ENCODE measurements around the gene GRPR.
"Not testable (repeated sequence)": the region's sequence is repeated elsewhere in the genome, so short reads cannot be mapped to it uniquely, and the experiment has no call there.

GRPR gene

DNA sequence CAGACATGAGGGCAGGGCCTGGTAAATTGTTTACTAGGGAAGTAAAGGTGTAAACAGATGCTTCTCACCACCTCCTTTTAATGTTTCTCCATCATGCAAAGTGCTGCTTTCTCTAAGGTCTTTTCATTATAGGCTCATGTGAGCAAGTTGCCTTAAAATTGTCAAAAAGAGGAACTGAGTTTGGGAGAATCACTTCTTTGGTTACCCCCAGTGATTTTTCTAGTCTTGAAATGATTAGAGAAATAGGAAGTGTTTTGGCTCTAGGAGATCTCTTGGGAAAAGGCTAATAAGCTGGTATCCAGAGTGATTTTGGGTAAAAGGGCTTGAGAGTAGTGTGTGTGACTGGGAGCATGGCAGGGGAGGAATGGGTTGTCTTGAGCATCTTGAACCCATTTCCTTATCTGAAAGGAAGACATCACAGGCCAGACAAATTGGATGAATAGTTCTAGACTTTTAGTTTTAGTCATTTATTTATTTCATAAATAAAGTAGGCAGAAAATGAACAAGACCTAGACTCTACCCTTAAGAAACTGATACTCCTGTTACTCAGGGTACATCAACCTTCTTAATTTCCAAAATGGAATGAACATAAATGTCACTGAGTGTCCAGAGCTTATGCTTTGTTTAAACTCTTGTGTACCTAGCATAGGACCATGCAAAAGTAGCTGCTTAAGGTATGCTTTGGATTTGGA lies 14.2 kb downstream of the GRPR start:
- DNase-seq (ENCODE audit: low read depth in 2 of 3, low spot score in 2 of 3), result no peak

DNA sequence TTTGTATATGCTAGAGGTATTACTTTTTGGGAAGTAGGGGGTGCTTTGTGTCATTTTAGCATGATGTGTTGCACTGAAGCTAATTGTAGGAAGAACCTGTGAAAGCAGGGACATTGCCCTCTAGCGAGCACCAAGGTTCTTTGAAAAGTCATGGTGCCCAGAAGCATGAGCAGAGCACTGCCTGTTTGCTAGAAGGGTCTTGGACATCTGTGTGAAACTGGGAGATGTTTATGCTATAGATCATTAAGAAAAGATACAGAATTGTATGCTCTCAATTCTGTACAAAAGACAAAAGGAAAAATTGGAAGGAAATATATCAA lies 14.7 kb downstream of the GRPR start:
- no peak for DNase-seq (ENCODE audit: low read depth in 2 of 3, low spot score in 2 of 3)

DNA sequence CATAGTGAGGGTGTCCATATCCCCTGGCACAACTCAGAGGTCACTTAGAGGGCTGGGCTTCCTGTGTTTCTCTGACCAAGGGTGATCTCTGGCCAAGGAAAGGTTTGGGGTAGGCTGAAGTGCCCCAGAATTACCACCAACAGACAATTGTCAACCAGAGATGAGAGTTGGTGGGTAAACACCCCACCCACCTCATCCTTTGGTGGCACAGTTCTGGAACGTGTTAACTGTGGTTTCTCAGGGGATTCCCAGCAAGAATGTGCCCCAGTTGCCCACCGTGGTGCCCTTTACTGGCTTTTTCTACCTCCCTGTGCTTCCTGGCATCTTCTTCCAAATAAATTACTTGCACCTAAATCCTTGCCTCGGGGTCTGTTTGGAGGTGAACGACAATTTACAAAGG lies 17.1 kb downstream of the GRPR start:
- no peak for DNase-seq (ENCODE audit: low read depth in 2 of 3, low spot score in 2 of 3)

DNA sequence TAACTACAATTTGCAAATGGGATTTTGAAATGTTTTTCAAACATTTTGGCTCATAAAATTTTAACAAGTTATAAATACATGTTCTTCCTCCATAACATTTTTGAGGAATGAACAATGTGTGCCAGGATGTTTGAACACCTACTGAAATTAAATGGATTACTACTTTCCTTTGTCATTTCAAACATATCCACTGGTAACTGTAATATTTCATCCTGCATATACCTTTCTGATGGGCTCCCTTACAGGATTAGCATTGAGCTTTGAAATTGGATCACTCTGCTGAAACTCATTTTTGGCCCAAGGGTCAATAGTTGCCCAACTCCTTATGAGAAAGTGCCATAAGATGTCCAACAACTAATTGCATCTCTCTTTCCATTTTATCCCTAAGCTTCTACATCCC lies 17.6 kb downstream of the GRPR start:
- no peak for DNase-seq (ENCODE audit: low read depth in 2 of 3, low spot score in 2 of 3)

DNA sequence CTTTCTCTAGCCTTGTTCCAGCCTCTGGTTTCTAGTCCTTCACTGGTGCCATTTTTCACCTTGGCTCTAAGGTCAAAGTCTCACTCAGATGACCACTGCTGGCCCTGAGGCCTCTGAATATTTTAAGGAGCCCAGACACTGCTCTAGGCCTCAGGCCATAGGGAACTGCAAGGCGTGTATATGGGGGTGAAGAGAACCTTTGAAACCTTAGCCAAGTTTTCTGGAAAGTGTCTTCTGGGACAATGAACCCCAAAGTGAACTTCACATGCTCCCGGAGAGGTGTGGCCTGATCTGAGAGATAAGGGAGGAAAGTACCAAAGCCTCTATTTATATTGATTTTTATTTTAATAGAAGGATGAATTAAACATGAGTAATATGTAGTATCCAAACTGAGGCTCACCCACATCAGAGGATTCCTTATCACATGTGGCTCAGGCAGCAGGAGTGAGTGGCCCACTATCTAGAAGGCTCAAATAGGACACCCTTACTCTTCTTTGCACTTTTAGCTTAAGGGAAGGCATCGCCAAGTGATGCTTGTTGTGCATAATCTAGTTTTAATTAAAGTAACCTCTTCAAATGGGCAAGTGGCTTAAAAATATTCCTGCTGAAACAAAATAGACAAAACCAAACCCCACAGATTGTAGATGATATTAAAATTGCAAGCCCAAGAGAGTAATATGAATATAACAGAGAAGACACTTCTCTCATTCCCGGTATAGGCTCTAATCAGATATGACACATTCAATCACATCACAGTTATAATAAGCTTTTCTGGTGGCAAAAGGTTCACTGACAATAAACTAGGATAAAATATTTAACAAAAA lies 18.3 kb downstream of the GRPR start:
- DNase-seq (ENCODE audit: low read depth in 2 of 3, low spot score in 2 of 3), result no peak

DNA sequence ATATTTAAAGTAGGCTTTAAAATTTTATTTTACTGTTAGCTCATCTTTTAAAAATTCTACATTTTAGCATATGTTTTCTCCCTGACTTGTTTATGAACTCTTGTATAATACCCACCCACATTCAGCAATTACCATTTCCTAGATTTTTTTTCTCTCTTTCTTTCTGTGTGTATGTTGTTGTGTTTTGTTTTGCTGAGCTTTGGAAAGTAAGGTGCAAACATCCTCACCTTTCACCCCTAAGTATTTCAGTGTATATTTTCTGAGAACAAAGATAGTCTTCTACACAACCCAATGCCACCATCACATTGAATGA lies 18.8 kb downstream of the GRPR start:
- no peak for DNase-seq (ENCODE audit: low read depth in 2 of 3, low spot score in 2 of 3)

DNA sequence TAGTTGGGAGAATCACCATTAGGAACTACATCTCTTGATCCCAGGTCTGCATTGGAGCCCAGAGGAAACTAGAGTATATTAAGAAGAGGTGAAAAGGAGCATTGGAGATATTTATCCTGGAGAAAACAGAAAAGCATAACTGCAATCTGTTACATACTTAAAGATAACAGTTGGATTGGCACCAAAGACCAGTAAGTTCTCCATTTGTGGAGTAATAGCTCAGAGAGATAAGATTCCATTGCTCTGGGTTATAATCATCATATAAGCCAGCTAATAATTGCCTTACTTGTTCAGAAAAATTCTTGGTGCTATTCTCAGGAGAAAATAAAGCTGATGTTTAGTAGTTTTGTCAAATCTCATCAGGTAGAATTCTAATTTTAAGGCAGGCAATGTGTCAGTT lies 20.6 kb downstream of the GRPR start:
- no peak for DNase-seq (ENCODE audit: low read depth in 2 of 3, low spot score in 2 of 3)

DNA sequence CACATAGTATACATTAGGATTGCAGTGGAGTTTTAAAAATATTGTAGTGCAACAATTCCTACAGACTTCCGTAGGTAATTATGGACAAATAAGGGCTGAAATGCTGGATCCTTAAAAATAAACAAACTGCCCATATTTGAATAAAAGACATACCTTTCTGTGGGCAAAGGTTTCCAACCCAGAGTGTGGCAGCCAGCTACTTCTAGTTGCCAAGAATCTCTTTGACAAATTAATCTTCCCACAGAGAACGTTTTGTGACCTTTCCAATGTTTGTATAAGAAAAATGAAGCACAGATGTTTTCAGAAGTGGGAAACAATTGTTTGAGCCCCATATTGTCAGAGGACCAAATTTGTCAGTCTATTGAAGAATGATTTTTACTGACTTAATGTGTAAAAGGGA lies 21.1 kb downstream of the GRPR start:
- no peak for DNase-seq (ENCODE audit: low read depth in 2 of 3, low spot score in 2 of 3)

DNA sequence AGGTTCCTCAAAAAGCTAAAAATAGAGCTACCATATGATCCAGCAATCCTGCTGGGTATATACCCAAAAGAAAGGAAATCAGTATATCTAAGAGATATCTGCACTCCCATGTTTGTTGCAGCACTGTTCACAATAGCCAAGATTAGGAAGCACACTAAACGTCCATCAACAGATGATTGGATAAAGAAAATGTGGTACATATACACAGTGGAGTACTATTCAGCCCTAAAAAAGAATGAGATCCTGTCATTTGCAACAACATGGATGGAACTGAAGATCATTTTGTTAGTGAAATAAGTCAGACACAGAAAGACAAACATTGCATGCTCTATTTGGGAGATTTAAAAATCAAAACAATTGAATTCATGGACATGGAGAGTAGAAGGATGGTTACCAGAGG lies 21.7 kb downstream of the GRPR start:
- DNase-seq (ENCODE audit: low read depth in 2 of 3, low spot score in 2 of 3), result not testable (repeated sequence)

DNA sequence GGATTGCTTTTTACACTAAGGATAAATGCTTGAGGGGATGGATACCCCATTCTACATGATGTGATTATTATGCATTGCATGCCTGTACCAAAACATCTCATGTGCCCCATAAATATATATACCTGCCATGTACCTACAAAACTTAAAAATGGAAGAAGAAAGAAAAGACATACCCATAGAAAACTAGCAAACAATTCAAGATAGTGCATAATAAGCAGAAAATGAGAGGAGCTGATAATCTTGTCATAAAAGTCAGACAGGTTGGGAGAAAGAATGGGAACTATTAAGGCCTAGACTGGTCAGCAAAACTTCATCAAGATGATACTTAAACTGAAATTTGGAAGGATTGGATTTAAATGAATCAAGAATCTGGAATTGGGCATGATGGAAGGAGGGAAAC lies 22.3 kb downstream of the GRPR start:
- DNase-seq (ENCODE audit: low read depth in 2 of 3, low spot score in 2 of 3), result no peak

DNA sequence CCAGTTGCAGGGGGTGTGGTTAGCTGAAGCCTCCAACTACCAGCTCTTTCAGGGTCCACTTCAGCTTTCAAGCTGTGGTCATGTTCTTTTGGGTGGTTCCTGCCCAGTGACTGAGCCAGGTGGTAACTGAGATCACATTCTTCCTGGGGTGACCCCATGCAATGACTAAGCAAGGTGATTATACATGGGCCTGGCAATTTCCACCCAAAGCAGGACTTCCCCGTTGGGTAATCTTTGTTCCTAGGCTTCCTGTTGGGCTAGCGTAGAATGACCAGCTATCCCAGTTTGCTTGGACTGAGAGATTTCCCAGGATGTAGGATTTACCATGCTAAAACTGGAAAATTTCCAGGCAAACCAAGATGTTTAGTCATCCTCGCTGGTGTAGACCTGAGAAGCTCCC lies 25.5 kb downstream of the GRPR start:
- no peak for DNase-seq (ENCODE audit: low read depth in 2 of 3, low spot score in 2 of 3)

DNA sequence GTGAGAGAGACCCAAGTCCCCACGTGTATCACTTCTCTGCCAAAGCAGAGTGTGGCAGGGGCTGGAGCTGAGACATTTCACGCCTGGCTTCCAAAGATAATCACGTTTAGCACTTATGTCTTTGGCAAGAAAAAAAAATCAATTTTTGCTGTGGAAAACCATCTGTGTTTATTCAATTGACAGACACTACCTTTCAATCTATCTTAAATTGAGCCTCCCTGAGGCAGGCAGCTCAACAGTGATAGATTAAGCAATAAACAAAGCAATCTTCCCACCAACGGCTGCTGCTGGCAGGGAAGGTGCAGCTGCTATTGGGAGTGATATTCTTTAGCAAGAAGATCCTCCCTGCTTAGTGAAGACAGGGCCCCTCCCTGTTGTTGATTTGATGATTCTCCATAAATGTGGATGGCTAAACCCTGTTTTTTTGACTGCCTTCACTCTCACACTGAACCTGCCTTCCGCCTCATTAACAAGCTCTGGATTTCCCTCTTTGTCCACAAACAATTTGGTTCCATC lies 32.3 kb downstream of the GRPR start:
- no peak for DNase-seq (ENCODE audit: low read depth in 2 of 3, low spot score in 2 of 3)

DNA sequence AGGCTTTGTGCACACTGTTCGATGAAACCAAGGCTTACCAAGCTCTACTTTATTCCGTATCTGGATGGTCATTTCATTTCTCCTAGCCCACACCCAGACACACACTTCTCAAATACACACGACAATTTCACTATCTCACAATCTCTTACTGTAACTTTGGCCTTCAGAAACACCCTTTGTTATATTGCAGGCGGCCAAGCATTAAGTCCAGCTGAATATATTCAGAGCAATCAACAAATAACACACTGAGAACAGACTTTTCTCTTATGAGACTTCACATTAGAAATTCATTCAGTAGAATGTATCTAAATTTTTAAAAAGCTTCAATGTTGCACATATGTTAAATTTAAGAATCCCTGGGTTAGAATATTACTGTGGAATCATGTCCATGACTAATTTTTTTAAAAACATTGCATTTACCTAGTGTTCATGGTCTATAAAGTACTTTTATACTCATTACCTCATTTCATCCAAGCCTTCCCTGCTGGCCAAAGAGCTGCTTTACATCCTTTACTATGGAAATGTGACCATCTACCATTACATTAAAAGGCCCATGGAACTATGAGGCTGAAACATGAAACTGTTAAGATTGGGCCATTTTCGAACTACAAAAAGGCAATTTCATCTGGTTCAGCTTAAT lies 33.4 kb downstream of the GRPR start:
- no peak for DNase-seq (ENCODE audit: low read depth in 2 of 3, low spot score in 2 of 3)

DNA sequence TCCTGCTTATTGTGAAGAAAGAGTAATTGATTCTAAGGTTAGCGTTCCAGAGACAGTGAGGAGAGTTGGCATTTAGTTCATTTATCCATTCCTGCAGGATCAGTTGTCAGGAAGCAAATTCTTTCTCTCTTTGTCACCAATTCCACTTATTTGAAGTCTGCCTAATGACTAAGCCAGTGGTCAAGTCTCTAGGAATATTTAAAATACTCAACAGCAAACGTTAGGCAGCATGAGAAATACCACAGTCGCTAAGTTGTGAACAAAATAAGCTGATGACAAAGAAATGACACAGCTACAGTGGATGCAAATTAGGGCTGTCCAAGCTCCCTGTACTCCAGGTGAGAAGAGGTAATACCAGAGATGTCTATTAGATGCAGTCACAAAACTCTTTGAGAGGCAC lies 37.4 kb downstream of the GRPR start:
- DNase-seq (ENCODE audit: low read depth in 2 of 3, low spot score in 2 of 3), result no peak

DNA sequence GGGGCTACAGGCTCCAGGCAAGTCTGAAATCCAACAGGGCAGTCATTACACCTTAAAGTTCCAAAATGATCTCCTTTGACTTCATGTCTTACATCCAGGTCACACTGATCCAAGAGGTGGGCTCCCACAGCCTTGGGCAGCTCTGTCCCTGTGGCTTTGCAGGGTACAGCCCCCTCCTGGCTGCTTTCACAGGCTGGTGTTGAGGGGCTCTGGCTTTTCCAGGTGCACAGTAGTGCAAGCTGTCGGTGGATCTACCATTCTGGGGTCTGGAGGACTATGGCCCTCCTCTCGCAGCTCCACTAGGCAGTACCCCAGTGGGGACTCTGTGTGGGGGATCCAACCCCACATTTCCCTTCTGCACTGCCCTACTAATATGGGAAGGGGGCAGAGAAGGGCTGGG lies 37.8 kb downstream of the GRPR start:
- not testable (repeated sequence) for DNase-seq (ENCODE audit: low read depth in 2 of 3, low spot score in 2 of 3)

DNA sequence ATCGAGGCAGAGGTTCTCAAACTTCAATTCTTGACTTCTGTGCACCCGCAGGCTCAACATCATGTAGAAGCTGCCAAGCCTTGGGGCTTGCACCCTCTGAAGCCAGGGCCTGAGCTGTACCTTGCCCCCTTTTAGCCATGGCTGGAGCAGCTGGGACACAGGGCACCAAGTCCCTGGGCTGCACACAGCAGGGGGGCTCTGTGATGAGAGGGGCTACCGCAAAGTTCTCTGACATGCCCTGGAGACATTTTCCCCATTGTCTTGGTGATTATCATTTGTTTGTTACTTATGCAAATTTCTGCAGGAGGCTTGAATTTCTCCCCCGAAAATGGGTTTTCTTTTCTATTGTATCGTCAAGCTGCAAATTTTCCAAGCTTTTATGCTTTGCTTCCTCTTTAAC lies 39.0 kb downstream of the GRPR start:
- no peak for DNase-seq (ENCODE audit: low read depth in 2 of 3, low spot score in 2 of 3)

DNA sequence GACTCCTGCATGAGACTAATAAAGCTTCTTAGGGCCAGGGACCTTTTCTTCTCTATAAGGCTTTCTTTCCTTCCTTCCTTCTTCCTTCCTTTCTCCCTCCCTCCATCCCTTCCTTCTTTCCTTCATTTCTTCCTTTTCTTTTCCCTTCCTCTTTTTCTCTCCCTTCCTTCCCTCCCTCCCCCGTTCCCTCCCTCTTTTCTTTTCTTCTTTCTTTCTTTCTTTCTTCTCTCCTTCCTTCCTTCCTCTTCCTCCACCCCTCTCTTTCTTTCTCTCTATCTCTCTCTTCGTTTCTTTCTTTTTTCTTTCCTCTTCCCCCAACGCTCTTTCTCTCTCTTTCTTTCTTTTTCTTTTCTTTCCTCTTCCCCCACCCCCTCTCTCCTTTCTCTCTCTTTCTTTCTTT lies 41.4 kb downstream of the GRPR start:
- no peak for DNase-seq (ENCODE audit: low read depth in 2 of 3, low spot score in 2 of 3)

DNA sequence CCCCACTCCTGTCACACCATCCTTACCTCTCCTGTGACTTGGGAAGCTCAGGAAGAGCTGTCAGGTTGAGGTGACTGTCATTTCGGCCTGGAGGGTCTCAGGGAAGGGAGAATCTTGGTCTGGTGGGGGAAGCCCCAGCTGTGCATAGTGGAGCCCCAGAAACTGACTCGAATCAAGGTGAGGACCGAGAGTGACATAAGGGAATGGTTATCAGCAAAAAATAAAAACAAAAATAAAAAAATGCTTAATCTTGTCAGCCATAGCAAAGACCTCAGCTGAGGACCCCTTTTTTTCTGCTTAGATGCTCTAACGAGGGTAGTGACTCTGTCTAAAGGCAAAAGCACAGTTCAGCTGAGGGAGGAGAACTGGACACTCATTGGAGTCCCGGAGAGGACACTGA lies 43.8 kb downstream of the GRPR start, which contains the start of gene MAGEB17:
MAGEB17 (plus strand) TSS at position 301 of the 400 bp plus-strand sequence. CDS start 2,902 bp downstream, outside the sequence.
- DNase-seq (ENCODE audit: low read depth in 2 of 3, low spot score in 2 of 3), result no peak

DNA sequence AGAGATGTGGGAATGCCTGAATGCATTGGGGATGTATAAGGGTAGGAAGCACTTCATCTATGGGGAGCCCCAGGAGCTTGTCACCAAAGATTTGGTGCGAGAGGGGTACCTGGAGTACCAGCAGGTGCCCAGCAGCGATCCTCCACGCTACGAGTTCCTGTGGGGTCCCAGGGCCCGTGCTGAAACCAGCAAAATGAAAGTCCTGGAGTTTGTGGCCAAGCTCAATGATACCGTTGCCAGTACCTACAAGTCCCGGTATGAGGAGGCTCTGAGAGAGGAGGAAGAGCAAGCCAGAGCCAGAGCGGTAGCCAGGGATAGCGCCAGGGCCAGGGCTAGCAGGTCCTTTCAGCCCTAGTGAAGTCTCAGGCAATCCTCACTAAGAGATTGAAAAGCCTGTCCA lies 47.7 kb downstream of the GRPR start:
- no peak for DNase-seq (ENCODE audit: low read depth in 2 of 3, low spot score in 2 of 3)

DNA sequence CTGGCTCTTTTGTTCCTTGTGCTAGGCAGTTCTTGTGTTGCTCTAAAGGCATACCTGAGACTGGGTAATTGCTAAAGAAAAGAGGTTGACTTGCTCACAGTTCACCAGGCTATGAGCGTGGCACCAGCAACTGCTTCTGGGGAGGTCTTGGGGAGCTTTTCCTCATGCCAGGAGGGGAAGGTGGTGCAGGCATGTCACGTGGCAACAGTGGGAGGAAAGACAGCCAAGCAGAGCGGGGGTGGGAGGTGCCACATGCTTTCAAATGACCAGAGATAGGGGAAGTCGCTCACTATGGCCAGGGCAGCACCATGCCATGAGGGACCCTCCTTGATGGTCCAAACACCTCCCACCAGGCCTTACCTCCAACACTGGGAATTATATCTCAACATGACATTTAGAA lies 48.6 kb downstream of the GRPR start:
- DNase-seq (ENCODE audit: low read depth in 2 of 3, low spot score in 2 of 3), result no peak

DNA sequence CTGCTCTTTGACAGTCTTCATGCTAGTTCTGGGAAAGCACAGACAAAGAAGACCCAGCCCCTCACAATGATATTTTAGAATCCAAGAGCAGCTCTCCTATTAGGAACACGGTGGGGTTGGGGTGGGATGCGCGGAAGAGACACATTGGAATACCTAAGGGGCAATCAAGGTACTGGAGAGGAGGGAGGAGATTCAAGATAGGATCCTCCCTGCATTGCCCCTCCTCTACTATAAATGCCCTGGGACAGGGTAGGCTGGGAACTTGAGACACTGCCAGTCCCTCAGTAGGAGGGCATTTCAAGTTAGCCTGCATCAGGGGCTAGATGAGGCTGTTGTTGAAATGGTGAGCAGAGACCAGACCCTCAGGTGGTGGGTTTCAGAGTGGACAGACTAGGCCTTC lies 49.0 kb downstream of the GRPR start:
- no peak for DNase-seq (ENCODE audit: low read depth in 2 of 3, low spot score in 2 of 3)

DNA sequence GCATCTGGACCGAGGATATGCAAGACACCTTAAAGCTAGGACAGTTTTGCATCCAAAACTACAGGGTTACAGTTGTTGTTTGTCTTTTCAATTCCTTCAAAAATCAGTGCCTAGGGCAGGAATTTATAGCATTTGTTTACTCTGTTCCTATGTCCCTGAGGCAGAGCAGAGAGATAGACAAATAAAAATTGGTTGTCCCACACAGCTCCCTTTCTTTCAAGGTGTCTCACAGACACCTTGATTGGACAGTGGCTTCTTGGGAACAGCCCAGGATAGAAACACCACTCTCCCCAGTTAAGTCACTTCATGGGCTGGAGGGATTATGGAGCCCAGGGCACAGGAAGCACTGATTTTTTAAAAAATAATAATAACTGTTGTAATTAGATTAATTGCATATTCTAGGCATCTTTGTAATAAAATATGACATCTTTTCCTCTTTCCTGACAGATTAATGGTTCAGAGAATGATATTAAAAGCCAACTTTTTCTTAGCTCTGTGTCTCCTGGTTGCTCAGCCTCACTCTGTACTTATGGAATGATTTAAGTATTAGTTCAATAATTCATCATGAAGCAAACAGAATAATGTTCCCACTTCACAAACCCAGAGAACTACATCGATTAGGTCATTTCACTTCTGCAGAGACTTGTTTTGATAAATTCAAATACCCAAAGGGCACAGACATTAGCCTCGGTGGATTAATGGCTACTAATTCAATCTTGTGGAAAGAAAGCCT lies 52.1 kb downstream of the GRPR start:
- no peak for DNase-seq (ENCODE audit: low read depth in 2 of 3, low spot score in 2 of 3)
